Peyer's patch (tissue), 4 donors: ENCODE measurements around the gene FILIP1L. TPM values are rescaled to one million over a fixed set of nuclear protein-coding genes. Genes with fewer than 3 reads are reported as not detected.

Source experiments
- DNase-seq, 3 donors: peaks; one replicate each; pipeline ENCODE4 v3.0.0-alpha.2; 2017 to 2019
- H3K27ac ChIP-seq, 4 donors: fragments of 200-600 bp; sonication (generic); one replicate each; pipeline ENCODE4 v1.5.1; 2016 to 2019
- H3K27me3 ChIP-seq, 2 donors: fragments of 200-600 bp; sonication (generic); one replicate each; pipeline ENCODE4 v1.5.1; 2019
- H3K36me3 ChIP-seq, 3 donors: fragments of 200-600 bp; sonication (generic); one replicate each; pipeline ENCODE4 v1.5.1; 2016 to 2019
- H3K4me1 ChIP-seq, 4 donors: fragments of 200-600 bp; sonication (generic); one replicate each; pipeline ENCODE4 v1.5.1; 2016 to 2019
- H3K4me3 ChIP-seq, 4 donors: fragments of 200-600 bp; sonication (generic); 1 replicate in 3 of 4; 2 replicates in 1 of 4; pipeline ENCODE4 v1.5.1; 2016 to 2019; ENCODE audit warnings: mild to moderate bottlenecking in 1 of 4
- H3K9me3 ChIP-seq, 4 donors: fragments of 200-600 bp; sonication (generic); one replicate each; pipeline ENCODE4 v1.5.1; 2016 to 2019; ENCODE audit warnings: mild to moderate bottlenecking in 1 of 4
- CTCF ChIP-seq, 6 experiments: fragments of 450-650 bp in 4 of 6; fragments of 200-600 bp in 2 of 6; sonication (generic) in 1 of 6; IDR thresholded peaks; one replicate each; pipeline ENCODE4 v1.5.1; 2017 to 2019; ENCODE audit warnings: antibody characterized with exemption in 6 of 6, mild to moderate bottlenecking in 3 of 6, moderate library complexity in 1 of 6
- POLR2A ChIP-seq, 2 donors: fragments of 450-650 bp; IDR thresholded peaks; one replicate each; pipeline ENCODE4 v1.5.1; 2017; ENCODE audit warnings: antibody characterized with exemption in 2 of 2, mild to moderate bottlenecking in 2 of 2, moderate library complexity in 2 of 2
- total RNA-seq, 4 donors: library from RNA; depleted of rRNA; stranded (reverse); fragments of >200 nt; gene quantifications; one replicate each; pipeline ENCODE4 v1.1.0, GENCODE V29; 2016

FILIP1L gene
- total RNA-seq, 4 donors from 2014 or later, result 5.3 to 69.3 (median 13.1) TPM

GRCh38 chr3:100090669-100091005, 23.7 kb downstream of the FILIP1L start:
- TF ChIP-seq CTCF (IDR thresholded peaks at IDR 0.05), result no peak
- no peak for TF ChIP-seq POLR2A (IDR thresholded peaks at IDR 0.05)
- H3K27ac ChIP-seq, result no peak overlapping the region
- H3K4me3 ChIP-seq, result no peak overlapping the region
- no peaks in the 10 kb centered on the region for H3K9me3 ChIP-seq
- no peaks in the 10 kb centered on the region for H3K4me1 ChIP-seq
- H3K36me3 ChIP-seq, result no peaks in the 10 kb centered on the region
- no peak for DNase-seq
- no peaks in the 10 kb centered on the region for H3K27me3 ChIP-seq

- no peaks in the 10 kb centered on the region for H3K9me3 ChIP-seq
- peak overlapping the region in 2 of 4 donors; percentile 6 to 25 for H3K27ac ChIP-seq
- H3K27me3 ChIP-seq, result no peaks in the 10 kb centered on the region
- no peak for DNase-seq
- no peaks in the 10 kb centered on the region for H3K36me3 ChIP-seq
- TF ChIP-seq CTCF (IDR thresholded peaks at IDR 0.05) (peak in 4 of 6 experiments; percentile 26 to 42 (median 34)), POLR2A (IDR thresholded peaks at IDR 0.05) (no peak)
- H3K4me1 ChIP-seq, result no peaks in the 10 kb centered on the region
- no peak overlapping the region for H3K4me3 ChIP-seq
Observed at GRCh38 chr3:100089812-100090668, 24.3 kb downstream of the FILIP1L start.

- H3K4me1 ChIP-seq, result no peaks in the 10 kb centered on the region
- no peak for TF ChIP-seq POLR2A (IDR thresholded peaks at IDR 0.05)
- TF ChIP-seq CTCF (IDR thresholded peaks at IDR 0.05), result no peak
- H3K27ac ChIP-seq, result no peak overlapping the region
- H3K27me3 ChIP-seq, result no peaks in the 10 kb centered on the region
- H3K4me3 ChIP-seq, result no peak overlapping the region
- no peaks in the 10 kb centered on the region for H3K9me3 ChIP-seq
- no peaks in the 10 kb centered on the region for H3K36me3 ChIP-seq
- DNase-seq, result no peak
Observed at GRCh38 chr3:100088735-100089368, 25.4 kb downstream of the FILIP1L start.

GRCh38 chr3:100087198-100087597, 27.1 kb downstream of the FILIP1L start:
- peak overlapping the region in 1 of 4 donors; percentile 48 for H3K27ac ChIP-seq
- no peak for TF ChIP-seq CTCF (IDR thresholded peaks at IDR 0.05)
- no peak for TF ChIP-seq POLR2A (IDR thresholded peaks at IDR 0.05)
- H3K4me1 ChIP-seq, result no peaks in the 10 kb centered on the region
- H3K9me3 ChIP-seq, result no peaks in the 10 kb centered on the region
- H3K4me3 ChIP-seq, result no peak overlapping the region
- DNase-seq, result no peak
- no peaks in the 10 kb centered on the region for H3K27me3 ChIP-seq
- no peaks in the 10 kb centered on the region for H3K36me3 ChIP-seq

GRCh38 chr3:100086401-100086800, 27.9 kb downstream of the FILIP1L start:
- Histone ChIP-seq H3K9me3 (no peaks in the 10 kb centered on the region), H3K27ac (peak overlapping the region in 1 of 4 donors; percentile 48), H3K4me1 (no peaks in the 10 kb centered on the region), H3K36me3 (no peaks in the 10 kb centered on the region), H3K27me3 (no peaks in the 10 kb centered on the region), H3K4me3 (no peak overlapping the region)
- TF ChIP-seq CTCF (IDR thresholded peaks at IDR 0.05), result no peak
- TF ChIP-seq POLR2A (IDR thresholded peaks at IDR 0.05), result no peak
- DNase-seq, result no peak
